ENCODE results near the gene RCVRN. TPM values are rescaled to one million over a fixed set of nuclear protein-coding genes. Genes with fewer than 3 reads are reported as not detected.

Gene RCVRN
- total RNA-seq, 3 donors from 2014 or later (not counting 1 experiment from before 2014, with no cell fraction given), result 0.86 to 2.0 (median 1.7) TPM

DNA sequence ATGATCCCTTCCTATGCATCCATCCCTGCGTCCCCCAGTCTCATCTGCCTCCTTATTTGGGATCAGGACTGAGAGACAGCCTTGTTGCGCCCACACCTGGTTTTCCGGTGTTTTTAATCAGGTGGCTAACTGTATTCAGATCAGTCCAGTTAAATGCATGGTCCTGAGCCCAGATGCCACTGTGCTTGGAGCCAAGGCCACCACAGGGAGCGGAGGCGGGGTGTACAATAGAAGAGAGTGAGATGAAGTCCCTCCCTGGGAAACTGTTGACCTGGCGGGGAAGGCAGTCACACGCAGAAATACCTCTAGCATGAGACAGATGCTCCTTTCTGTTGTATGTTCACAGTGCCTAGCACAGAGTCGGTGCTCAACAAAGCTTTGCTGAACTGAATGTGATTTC lies 6.3 kb downstream of the RCVRN start:
- WGBS (ENCODE audit: insufficient coverage), result 94% methylated on average over 8 of the region's 8 CpGs
- Mint-ChIP-seq H3K27me3 (ENCODE audit: low read depth in 2 of 2) (peaks cover 6 to 12% of the 10 kb centered on the region in 2 donors), H3K36me3 (no peaks in the 10 kb centered on the region), H3K9me3 (no peaks in the 10 kb centered on the region), H3K4me3 (no peak overlapping the region), H3K27ac (no peak overlapping the region), H3K4me1 (peaks cover 5% of the 10 kb centered on the region in 2 donors)
- DNase-seq (no peak), ATAC-seq (no peak)
- Histone ChIP-seq H3K36me3 (ENCODE audit: control insufficient read depth, insufficient read depth, low read length) (no peaks in the 10 kb centered on the region), H3K27me3 (ENCODE audit: control insufficient read depth, insufficient read depth, low read length) (no peaks in the 10 kb centered on the region), H3K9me3 (ENCODE audit: control insufficient read depth, insufficient read depth, low read length) (no peaks in the 10 kb centered on the region), H3K4me1 (ENCODE audit: control insufficient read depth, insufficient read depth, low read length) (no peaks in the 10 kb centered on the region), H3K27ac (ENCODE audit: low read length) (no peak overlapping the region), H3K4me3 (ENCODE audit: low read length) (no peak overlapping the region)
- intact Hi-C loops (cut with micrococcal nuclease), result no loop called here
- TF ChIP-seq, protein P1, sequence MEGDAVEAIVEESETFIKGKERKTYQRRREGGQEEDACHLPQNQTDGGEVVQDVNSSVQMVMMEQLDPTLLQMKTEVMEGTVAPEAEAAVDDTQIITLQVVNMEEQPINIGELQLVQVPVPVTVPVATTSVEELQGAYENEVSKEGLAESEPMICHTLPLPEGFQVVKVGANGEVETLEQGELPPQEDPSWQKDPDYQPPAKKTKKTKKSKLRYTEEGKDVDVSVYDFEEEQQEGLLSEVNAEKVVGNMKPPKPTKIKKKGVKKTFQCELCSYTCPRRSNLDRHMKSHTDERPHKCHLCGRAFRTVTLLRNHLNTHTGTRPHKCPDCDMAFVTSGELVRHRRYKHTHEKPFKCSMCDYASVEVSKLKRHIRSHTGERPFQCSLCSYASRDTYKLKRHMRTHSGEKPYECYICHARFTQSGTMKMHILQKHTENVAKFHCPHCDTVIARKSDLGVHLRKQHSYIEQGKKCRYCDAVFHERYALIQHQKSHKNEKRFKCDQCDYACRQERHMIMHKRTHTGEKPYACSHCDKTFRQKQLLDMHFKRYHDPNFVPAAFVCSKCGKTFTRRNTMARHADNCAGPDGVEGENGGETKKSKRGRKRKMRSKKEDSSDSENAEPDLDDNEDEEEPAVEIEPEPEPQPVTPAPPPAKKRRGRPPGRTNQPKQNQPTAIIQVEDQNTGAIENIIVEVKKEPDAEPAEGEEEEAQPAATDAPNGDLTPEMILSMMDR (IDR thresholded peaks at IDR 0.05), result no peak

DNA sequence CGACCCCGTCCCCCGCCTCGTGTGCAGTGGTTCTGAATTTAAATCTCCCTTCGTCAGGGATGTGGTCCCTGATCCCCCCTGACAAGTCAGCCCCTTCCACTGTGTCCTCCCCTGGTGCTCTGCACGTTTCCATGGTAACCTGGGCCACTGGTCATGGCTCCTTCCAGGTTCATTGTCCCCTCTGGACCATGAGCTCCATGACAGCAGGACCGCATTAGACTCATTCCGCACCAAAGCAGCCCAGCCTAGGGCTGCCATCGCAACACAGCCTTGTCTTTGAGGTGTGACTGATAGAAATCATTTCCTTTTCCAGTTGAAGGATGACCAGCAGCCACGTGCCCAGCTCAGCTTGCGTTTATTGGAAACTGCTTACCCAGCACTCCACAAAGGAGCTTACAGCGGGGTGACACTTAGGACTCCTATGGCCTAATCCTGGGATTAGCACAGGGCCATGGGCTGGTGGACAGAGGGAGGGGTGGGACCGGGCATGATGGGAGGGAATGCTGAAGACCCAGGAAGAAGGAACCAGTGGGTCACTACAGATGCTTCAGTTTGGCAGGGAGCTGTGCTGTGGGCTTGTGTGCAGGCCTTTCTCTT lies 7.6 kb downstream of the RCVRN start:
- Mint-ChIP-seq H3K4me3 (no peak overlapping the region), H3K27me3 (ENCODE audit: low read depth in 2 of 2) (peaks cover 9 to 21% of the 10 kb centered on the region in 2 donors), H3K27ac (no peak overlapping the region), H3K36me3 (no peaks in the 10 kb centered on the region), H3K4me1 (peaks cover 5% of the 10 kb centered on the region in 2 donors), H3K9me3 (no peaks in the 10 kb centered on the region)
- DNase-seq (no peak), ATAC-seq (peak in 1 of 3 donors; percentile 14)
- H3K4me3 ChIP-seq (ENCODE audit: low read length), result no peak overlapping the region
- H3K27ac ChIP-seq (ENCODE audit: low read length), result no peak overlapping the region
- no peaks in the 10 kb centered on the region for H3K27me3 ChIP-seq (ENCODE audit: control insufficient read depth, insufficient read depth, low read length)
- no peaks in the 10 kb centered on the region for H3K36me3 ChIP-seq (ENCODE audit: control insufficient read depth, insufficient read depth, low read length)
- no peaks in the 10 kb centered on the region for H3K9me3 ChIP-seq (ENCODE audit: control insufficient read depth, insufficient read depth, low read length)
- intact Hi-C loops (cut with micrococcal nuclease), result no loop called here
- H3K4me1 ChIP-seq (ENCODE audit: control insufficient read depth, insufficient read depth, low read length), result no peaks in the 10 kb centered on the region
- TF ChIP-seq, protein P1 (IDR thresholded peaks at IDR 0.05), result no peak
- 88% methylated on average over 13 of the region's 13 CpGs for WGBS (ENCODE audit: insufficient coverage)

- Histone ChIP-seq H3K27ac (ENCODE audit: low read length) (no peak overlapping the region), H3K36me3 (ENCODE audit: control insufficient read depth, insufficient read depth, low read length) (no peaks in the 10 kb centered on the region), H3K4me3 (ENCODE audit: low read length) (no peak overlapping the region), H3K4me1 (ENCODE audit: control insufficient read depth, insufficient read depth, low read length) (no peaks in the 10 kb centered on the region), H3K9me3 (ENCODE audit: control insufficient read depth, insufficient read depth, low read length) (no peaks in the 10 kb centered on the region), H3K27me3 (ENCODE audit: control insufficient read depth, insufficient read depth, low read length) (no peaks in the 10 kb centered on the region)
- Mint-ChIP-seq H3K36me3 (no peaks in the 10 kb centered on the region), H3K27ac (no peak overlapping the region), H3K27me3 (ENCODE audit: low read depth in 2 of 2) (peaks cover 9 to 21% of the 10 kb centered on the region in 2 donors), H3K9me3 (no peaks in the 10 kb centered on the region), H3K4me3 (no peak overlapping the region), H3K4me1 (peaks cover 5% of the 10 kb centered on the region in 2 donors)
- no peak for ATAC-seq
- intact Hi-C loops (cut with micrococcal nuclease), result no loop called here
- no peak for DNase-seq
- TF ChIP-seq, protein P1 (IDR thresholded peaks at IDR 0.05), result no peak
These were observed 9.1 kb downstream of the RCVRN start for GRCh38 chr17:9895923-9896322.

- Histone ChIP-seq H3K36me3 (ENCODE audit: control insufficient read depth, insufficient read depth, low read length) (no peaks in the 10 kb centered on the region), H3K4me1 (ENCODE audit: control insufficient read depth, insufficient read depth, low read length) (no peaks in the 10 kb centered on the region), H3K4me3 (ENCODE audit: low read length) (no peak overlapping the region), H3K27me3 (ENCODE audit: control insufficient read depth, insufficient read depth, low read length) (no peaks in the 10 kb centered on the region), H3K9me3 (ENCODE audit: control insufficient read depth, insufficient read depth, low read length) (no peaks in the 10 kb centered on the region), H3K27ac (ENCODE audit: low read length) (no peak overlapping the region)
- DNase-seq (no peak), ATAC-seq (no peak)
- H3K36me3 Mint-ChIP-seq, result no peaks in the 10 kb centered on the region
- no peaks in the 10 kb centered on the region for H3K9me3 Mint-ChIP-seq
- TF ChIP-seq, protein P1 (IDR thresholded peaks at IDR 0.05), result no peak
- H3K27ac Mint-ChIP-seq, result no peak overlapping the region
- WGBS (ENCODE audit: insufficient coverage), result 97% methylated on average over 3 of the region's 3 CpGs
- H3K4me3 Mint-ChIP-seq, result no peak overlapping the region
- intact Hi-C loops (cut with micrococcal nuclease), result no loop called here
- peaks cover 11 to 21% of the 10 kb centered on the region in 2 donors for H3K27me3 Mint-ChIP-seq (ENCODE audit: low read depth in 2 of 2)
- peaks cover 5 to 10% of the 10 kb centered on the region in 2 donors for H3K4me1 Mint-ChIP-seq
These were observed 10.8 kb downstream of the RCVRN start for GRCh38 chr17:9894231-9894630.
